Uterus (tissue), 2 donors: ENCODE results near the gene TPO.

Experiments used
- CTCF ChIP-seq, 4 experiments: fragments of 200-600 bp in 2 of 4; fragments of 450-650 bp in 2 of 4; sonication (generic) in 2 of 4; IDR thresholded peaks; one replicate each; pipeline ENCODE4 v1.5.1; 2016 to 2019; ENCODE audit warnings: antibody characterized with exemption in 4 of 4, mild to moderate bottlenecking in 2 of 4, moderate library complexity in 1 of 4
- POLR2A ChIP-seq, 2 donors: fragments of 450-650 bp; IDR thresholded peaks; one replicate each; pipeline ENCODE4 v1.6.1; 2016; ENCODE audit warnings: antibody characterized with exemption in 2 of 2, mild to moderate bottlenecking in 1 of 2, moderate library complexity in 1 of 2

GRCh38 chr2:1487758-1488157 is 74.5 kb downstream of the TPO start:
- TF ChIP-seq CTCF (IDR thresholded peaks at IDR 0.05) (no peak), POLR2A (IDR thresholded peaks at IDR 0.05) (no peak)
